Neuronal stem cell (in vitro differentiated cells): ENCODE results near the gene KIF24.

Experiments used
- DNase-seq: peaks from one replicate; pipeline ENCODE4 v3.0.0-alpha.2; 2013; ENCODE audit warnings: low spot score
- H2AFZ ChIP-seq: one replicate; pipeline ENCODE4 v1.6.1; 2013; ENCODE audit warnings: mild to moderate bottlenecking, low read length, inconsistent platforms
- H2AK5ac ChIP-seq: 2 replicates; pipeline ENCODE4 v1.6.1; 2013; ENCODE audit warnings: low read depth, mild to moderate bottlenecking, inconsistent platforms, low read length, moderate library complexity, mixed read lengths
- H2BK120ac ChIP-seq: 2 replicates; pipeline ENCODE4 v1.6.1; 2013; ENCODE audit warnings: low read depth, mild to moderate bottlenecking, inconsistent platforms, low read length, moderate library complexity, mixed read lengths
- H2BK12ac ChIP-seq: one replicate; pipeline ENCODE4 v1.6.1; 2013; ENCODE audit warnings: low read length, inconsistent platforms
- H2BK15ac ChIP-seq: 2 replicates; pipeline ENCODE4 v1.6.1; 2013; ENCODE audit warnings: mild to moderate bottlenecking, low read length, inconsistent platforms, mixed read lengths
- H2BK5ac ChIP-seq: one replicate; pipeline ENCODE4 v1.6.1; 2013; ENCODE audit warnings: inconsistent platforms, mild to moderate bottlenecking, low read length, moderate library complexity
- H3K14ac ChIP-seq: one replicate; pipeline ENCODE4 v1.6.1; 2013; ENCODE audit warnings: low read length, inconsistent platforms
- H3K18ac ChIP-seq: 2 replicates; pipeline ENCODE4 v1.6.1; 2013; ENCODE audit warnings: low read length, inconsistent platforms
- H3K23ac ChIP-seq: 2 replicates; pipeline ENCODE4 v1.6.1; 2013; ENCODE audit warnings: low read depth, mild to moderate bottlenecking, mixed read lengths, low read length, inconsistent platforms; ENCODE audit not compliant: poor library complexity
- H3K27ac ChIP-seq: replicated peaks from 3 replicates; pipeline ENCODE4 v1.5.1; 2013; ENCODE audit warnings: low read length, inconsistent platforms
- H3K27me3 ChIP-seq, 3 experiments: 2 replicates each; pipeline ENCODE4 v1.6.1; 2013; ENCODE audit warnings: low read length in 3 of 3, mild to moderate bottlenecking in 2 of 3, inconsistent platforms in 1 of 3, low read depth in 1 of 3, mixed read lengths in 1 of 3, moderate library complexity in 1 of 3; ENCODE audit not compliant: control insufficient read depth in 3 of 3, insufficient read depth in 3 of 3
- H3K36me3 ChIP-seq, 2 donors: replicated peaks in 1 of 2; 2 replicates each; pipeline ENCODE4 v1.6.1; 2013; ENCODE audit warnings: low read length in 2 of 2; ENCODE audit not compliant: control insufficient read depth in 2 of 2, insufficient read depth in 2 of 2
- H3K4ac ChIP-seq: 2 replicates; pipeline ENCODE4 v1.6.1; 2013; ENCODE audit warnings: inconsistent platforms, mild to moderate bottlenecking, low read length, moderate library complexity
- H3K4me1 ChIP-seq, 2 donors: 1 replicate in 1 of 2; 2 replicates in 1 of 2; pipeline ENCODE4 v1.6.1; 2013; ENCODE audit warnings: low read length in 2 of 2, low read depth in 1 of 2; ENCODE audit not compliant: control insufficient read depth in 2 of 2, insufficient read depth in 1 of 2
- H3K4me2 ChIP-seq: one replicate; pipeline ENCODE4 v1.6.1; 2013; ENCODE audit warnings: mild to moderate bottlenecking, low read length, inconsistent platforms; ENCODE audit not compliant: insufficient read depth, poor library complexity, severe bottlenecking
- H3K4me3 ChIP-seq, 2 donors: 2 replicates each; pipeline ENCODE4 v1.5.1; 2013; ENCODE audit warnings: low read length in 2 of 2, mild to moderate bottlenecking in 2 of 2, inconsistent platforms in 1 of 2, moderate library complexity in 1 of 2
- H3K79me1 ChIP-seq: one replicate; pipeline ENCODE4 v1.6.1; 2013; ENCODE audit warnings: low read depth, mild to moderate bottlenecking, inconsistent platforms, low read length, moderate library complexity
- H3K9ac ChIP-seq: one replicate; pipeline ENCODE4 v1.6.1; 2013; ENCODE audit warnings: mild to moderate bottlenecking, low read depth, low read length, inconsistent platforms; ENCODE audit not compliant: poor library complexity
- H3K9me3 ChIP-seq, 2 donors: replicated peaks in 1 of 2; 2 replicates each; pipeline versions ENCODE3 to v1.6.1; 2013; ENCODE audit warnings: low read length in 2 of 2, mild to moderate bottlenecking in 2 of 2, inconsistent platforms in 1 of 2, low read depth in 1 of 2, mixed read lengths in 1 of 2, moderate library complexity in 1 of 2; ENCODE audit not compliant: control insufficient read depth in 2 of 2, insufficient read depth in 1 of 2
- H4K8ac ChIP-seq: one replicate; pipeline ENCODE4 v1.6.1; 2013; ENCODE audit warnings: low read depth, mild to moderate bottlenecking, inconsistent platforms, low read length, moderate library complexity
- H4K91ac ChIP-seq: one replicate; pipeline ENCODE4 v1.6.1; 2013; ENCODE audit warnings: low read length, low read depth, mild to moderate bottlenecking, inconsistent platforms; ENCODE audit not compliant: poor library complexity
- WGBS, 2 donors: extraction: QIAGEN DNeasy Blood & Tissue Kit; methylation state at CpG; one replicate each; pipeline ENCODE4 v1.1.7; 2013; ENCODE audit warnings: missing lambda C conversion rate in 2 of 2, mixed read lengths in 1 of 2; ENCODE audit not compliant: insufficient read length in 2 of 2, insufficient replicate concordance in 1 of 2; ENCODE audit errors: extremely low coverage in 2 of 2; 5-methylcytosine and 5-hydroxymethylcytosine counted together

KIF24 gene

DNA sequence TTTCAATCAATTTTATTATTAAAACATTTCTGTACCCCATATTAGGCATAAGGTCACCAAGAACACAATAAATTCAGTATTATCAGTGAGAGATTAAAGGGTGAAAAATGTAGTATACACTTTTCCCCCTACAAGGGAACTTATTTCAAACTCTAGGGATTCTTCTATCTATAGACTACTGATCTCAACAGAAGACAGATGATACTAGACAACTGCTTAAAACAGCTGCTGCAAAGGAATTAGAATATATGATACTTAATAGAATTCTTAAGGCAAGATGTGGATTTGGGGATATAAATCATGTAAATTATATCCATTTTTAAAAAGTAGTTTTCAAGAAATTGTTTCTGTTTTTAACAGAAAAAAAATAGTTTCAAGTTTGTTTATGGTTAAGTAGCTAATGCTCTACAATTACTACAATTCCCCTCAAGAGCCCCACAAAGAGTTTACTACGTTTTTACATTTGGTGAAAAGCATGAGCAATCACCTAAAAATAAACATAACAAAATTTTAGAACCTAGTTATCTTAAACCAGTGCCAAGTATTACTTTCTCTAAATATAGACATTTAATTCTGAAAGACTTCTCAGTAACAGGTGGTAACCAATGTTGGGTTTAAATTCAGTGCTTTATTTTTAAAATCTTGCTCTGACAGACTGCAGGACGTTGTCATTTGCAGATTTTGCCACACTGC, 6.0 kb downstream of the KIF24 start:
- H3K4me1 ChIP-seq: peaks cover 0 to 7% of the 10 kb centered on the region in 2 donors
- H3K23ac ChIP-seq: no peak overlapping the region
- no peaks in the 10 kb centered on the region for H3K27me3 ChIP-seq
- no peaks in the 10 kb centered on the region for H3K9me3 ChIP-seq
- H4K8ac ChIP-seq: no peak overlapping the region
- no peak overlapping the region for H3K4me2 ChIP-seq
- no peak for DNase-seq
- H2BK120ac ChIP-seq: no peak overlapping the region
- peaks cover 6 to 8% of the 10 kb centered on the region in 2 donors for H3K36me3 ChIP-seq
- no peak overlapping the region for H3K14ac ChIP-seq
- no peak overlapping the region for H2BK15ac ChIP-seq
- H3K4ac ChIP-seq: no peak overlapping the region
- no peak overlapping the region for H4K91ac ChIP-seq
- H3K27ac ChIP-seq: no peak overlapping the region
- H2BK5ac ChIP-seq: no peak overlapping the region
- H3K18ac ChIP-seq: no peak overlapping the region
- peaks cover 5% of the 10 kb centered on the region for H3K79me1 ChIP-seq
- no peak overlapping the region for H2AK5ac ChIP-seq
- no peak overlapping the region for H2BK12ac ChIP-seq
- H2AFZ ChIP-seq: no peak overlapping the region
- no peak overlapping the region for H3K4me3 ChIP-seq
- H3K9ac ChIP-seq: no peak overlapping the region
- WGBS, 2 donors: no CpG with 5 or more reads among the region's 2 CpGs

GRCh38 chr9:34321451-34321850, 7.6 kb downstream of the KIF24 start:
- no peak overlapping the region for H2AFZ ChIP-seq
- no peaks in the 10 kb centered on the region for H3K27me3 ChIP-seq
- H2AK5ac ChIP-seq: no peak overlapping the region
- no peaks in the 10 kb centered on the region for H3K4me1 ChIP-seq
- H2BK5ac ChIP-seq: no peak overlapping the region
- no peak overlapping the region for H2BK15ac ChIP-seq
- no peak overlapping the region for H3K27ac ChIP-seq
- H3K36me3 ChIP-seq: peaks cover 6 to 8% of the 10 kb centered on the region in 2 donors
- H2BK120ac ChIP-seq: no peak overlapping the region
- H3K4me2 ChIP-seq: no peak overlapping the region
- H3K9me3 ChIP-seq: no peaks in the 10 kb centered on the region
- no peak overlapping the region for H2BK12ac ChIP-seq
- H3K23ac ChIP-seq: no peak overlapping the region
- no peak overlapping the region for H3K9ac ChIP-seq
- peaks cover 5% of the 10 kb centered on the region for H3K79me1 ChIP-seq
- no CpG with 5 or more reads among the region's 7 CpGs for WGBS, 2 donors
- no peak overlapping the region for H3K14ac ChIP-seq
- no peak overlapping the region for H4K8ac ChIP-seq
- DNase-seq: no peak
- H3K18ac ChIP-seq: no peak overlapping the region
- no peak overlapping the region for H3K4ac ChIP-seq
- no peak overlapping the region for H3K4me3 ChIP-seq
- no peak overlapping the region for H4K91ac ChIP-seq

- no CpG with 5 or more reads among the region's 44 CpGs for WGBS, 2 donors
Observed at GRCh38 chr9:34318163-34318790, 10.8 kb downstream of the KIF24 start.

GRCh38 chr9:34317436-34317835, 11.6 kb downstream of the KIF24 start:
- WGBS, 2 donors: no CpG with 5 or more reads among the region's 2 CpGs
- H3K36me3 ChIP-seq: peaks cover 6 to 8% of the 10 kb centered on the region in 2 donors
- H3K4me3 ChIP-seq: no peak overlapping the region
- no peak overlapping the region for H2BK12ac ChIP-seq
- no peak overlapping the region for H4K91ac ChIP-seq
- H3K4me1 ChIP-seq: no peaks in the 10 kb centered on the region
- H3K4me2 ChIP-seq: no peak overlapping the region
- H2BK15ac ChIP-seq: no peak overlapping the region
- H2AK5ac ChIP-seq: no peak overlapping the region
- H3K4ac ChIP-seq: no peak overlapping the region
- H4K8ac ChIP-seq: no peak overlapping the region
- no peak overlapping the region for H2BK5ac ChIP-seq
- H3K9me3 ChIP-seq: no peaks in the 10 kb centered on the region
- no peak overlapping the region for H2AFZ ChIP-seq
- H3K23ac ChIP-seq: no peak overlapping the region
- H3K27ac ChIP-seq: no peak overlapping the region
- no peaks in the 10 kb centered on the region for H3K27me3 ChIP-seq
- peaks cover 5% of the 10 kb centered on the region for H3K79me1 ChIP-seq
- H2BK120ac ChIP-seq: no peak overlapping the region
- H3K14ac ChIP-seq: no peak overlapping the region
- no peak for DNase-seq
- no peak overlapping the region for H3K9ac ChIP-seq
- H3K18ac ChIP-seq: no peak overlapping the region

More at GRCh38 chr9:34318163-34318790, 10.8 kb downstream of the KIF24 start:
- no peak for DNase-seq
- no peak overlapping the region for H2BK120ac ChIP-seq
- no peak overlapping the region for H2AK5ac ChIP-seq
- no peak overlapping the region for H2AFZ ChIP-seq
- peaks cover 5% of the 10 kb centered on the region for H3K79me1 ChIP-seq
- no peaks in the 10 kb centered on the region for H3K27me3 ChIP-seq
- no peaks in the 10 kb centered on the region for H3K9me3 ChIP-seq
- no peak overlapping the region for H4K91ac ChIP-seq
- no peak overlapping the region for H3K14ac ChIP-seq
- H3K4me2 ChIP-seq: no peak overlapping the region
- H3K9ac ChIP-seq: peak overlapping the region; percentile 44
- H3K4me1 ChIP-seq: no peaks in the 10 kb centered on the region
- peaks cover 6 to 8% of the 10 kb centered on the region in 2 donors for H3K36me3 ChIP-seq
- peak overlapping the region; percentile 20 for H3K23ac ChIP-seq
- H3K4ac ChIP-seq: no peak overlapping the region
- peak overlapping the region; percentile 4 for H4K8ac ChIP-seq
- no peak overlapping the region for H2BK15ac ChIP-seq
- no peak overlapping the region for H3K27ac ChIP-seq
- H2BK12ac ChIP-seq: peak overlapping the region; percentile 4
- H3K18ac ChIP-seq: no peak overlapping the region
- H2BK5ac ChIP-seq: no peak overlapping the region
- H3K4me3 ChIP-seq: peak overlapping the region in 1 of 2 donors; percentile 40
